K562 (cell line): ENCODE measurements around the gene CTIF. TPM values are rescaled to one million over a fixed set of nuclear protein-coding genes. Genes with fewer than 3 reads are reported as not detected.
A peak's percentile ranks its signal among the peaks of the same experiment; 100 is the strongest.

Experiments used
- BCOR ChIP-seq: fragments of 450-650 bp; IDR thresholded peaks from 2 replicates; pipeline ENCODE4 v1.6.1; 2016
- CBX2 ChIP-seq: fragments of 200-600 bp; sonication (generic); IDR thresholded peaks from one replicate; pipeline ENCODE4 v1.6.1; 2012; ENCODE audit warnings: mild to moderate bottlenecking, low read length, inconsistent platforms; ENCODE audit not compliant: insufficient read depth, poor library complexity, severe bottlenecking
- CCAR2 ChIP-seq: fragments of 200-400 bp; formaldehyde crosslinking; IDR thresholded peaks from 2 replicates; pipeline ENCODE4 v1.6.1; 2017; ENCODE audit warnings: mild to moderate bottlenecking, low read depth, low read length
- ETS1 ChIP-seq: conservative IDR thresholded peaks from 2 replicates; pipeline ENCODE4 v1.6.1; 2011; ENCODE audit warnings: low read depth, mild to moderate bottlenecking, low read length; ENCODE audit not compliant: control insufficient read depth
- GABPB1 ChIP-seq: sonication (generic); formaldehyde crosslinking; IDR thresholded peaks from 2 replicates; pipeline ENCODE4 v1.8.0; 2022; ENCODE audit warnings: mild to moderate bottlenecking, missing genetic modification reagents
- GTF2E2 ChIP-seq: fragments of 200-800 bp; sonication (Bioruptor generic); IDR thresholded peaks from 2 replicates; pipeline ENCODE4 v1.6.1; 2016; ENCODE audit warnings: missing genetic modification characterization, missing compliant biosample characterization
- HLTF ChIP-seq: fragments of 450-650 bp; IDR thresholded peaks from 2 replicates; pipeline ENCODE4 v1.6.1; 2016
- KAT2B ChIP-seq: IDR thresholded peaks from one replicate; pipeline ENCODE4 v1.6.1; 2012; ENCODE audit warnings: low read depth, mild to moderate bottlenecking, control low read depth, inconsistent platforms, low read length, moderate library complexity
- KAT8 ChIP-seq: fragments of 450-650 bp; IDR thresholded peaks from 2 replicates; pipeline ENCODE4 v1.6.1; 2016; ENCODE audit warnings: low read depth, mild to moderate bottlenecking
- MAFG ChIP-seq: fragments of 450-650 bp; conservative IDR thresholded peaks from 2 replicates; pipeline ENCODE4 v1.6.1; 2016; ENCODE audit warnings: missing genetic modification characterization, missing compliant biosample characterization
- RAD21 ChIP-seq, 2 experiments: fragments of 250-450 bp in 1 of 2; fragments of 450-650 bp in 1 of 2; sonication (Bioruptor Pico) in 1 of 2; formaldehyde crosslinking in 1 of 2; IDR thresholded peaks in 1 of 2; conservative IDR thresholded peaks in 1 of 2; 2 replicates each; pipeline versions ENCODE4 v1.4.0 to v1.8.0; 2020 to 2022; ENCODE audit warnings: mild to moderate bottlenecking in 2 of 2, moderate library complexity in 1 of 2
- STAT6 ChIP-seq: sonication (generic); formaldehyde crosslinking; IDR thresholded peaks from 2 replicates; pipeline ENCODE4 v1.8.1; 2023; ENCODE audit warnings: mild to moderate bottlenecking, missing genetic modification reagents
- TAF7 ChIP-seq: fragments of 450-650 bp; IDR thresholded peaks from 2 replicates; pipeline ENCODE4 v1.6.1; 2016; ENCODE audit warnings: missing genetic modification characterization, missing compliant biosample characterization
- U2AF1 ChIP-seq: fragments of 200-400 bp; formaldehyde crosslinking; optimal IDR thresholded peaks from 2 replicates; pipeline ENCODE3; 2017; ENCODE audit warnings: mild to moderate bottlenecking, low read depth, low read length, moderate library complexity
- XRCC5 ChIP-seq: fragments of 200-400 bp; formaldehyde crosslinking; IDR thresholded peaks from 2 replicates; pipeline ENCODE4 v1.6.1; 2017; ENCODE audit warnings: low read depth, mild to moderate bottlenecking, low read length
- ZEB2 ChIP-seq: fragments of 450-650 bp; IDR thresholded peaks from 2 replicates; pipeline ENCODE4 v1.6.1; 2016
- ZMIZ1 ChIP-seq, 2 experiments: fragments of 150-350 bp in 1 of 2; IDR thresholded peaks; 2 replicates each; pipeline ENCODE4 v1.6.1; 2012 to 2016; ENCODE audit warnings: low read depth in 2 of 2, low read length in 2 of 2, mild to moderate bottlenecking in 1 of 2, moderate library complexity in 1 of 2
- ZNF354B ChIP-seq: fragments of 250-450 bp; sonication (Bioruptor Pico); IDR thresholded peaks from 2 replicates; pipeline ENCODE4 v1.4.0; 2020
- ZNF551 ChIP-seq: fragments of 250-450 bp; sonication (Bioruptor Pico); IDR thresholded peaks from 2 replicates; pipeline ENCODE4 v1.5.0; 2021; ENCODE audit warnings: mild to moderate bottlenecking, moderate library complexity
- polyA plus RNA-seq, 8 experiments: library from polyadenylated mRNA; depleted of rRNA in 4 of 8; stranded (reverse) in 5 of 8; unstranded in 3 of 8; fragments of >200 nt; fragmentation: Nextera tagmentation in 2 of 8; fragmentation: Illumina TruSeq in 1 of 8; extraction: Ambion mirVana in 2 of 8; extraction: Trizol in 1 of 8; gene quantifications; 2 replicates each; pipeline versions ENCODE4 v1.2.1 to v1.2.3, GENCODE V29; 2011 to 2014; ENCODE audit warnings: inconsistent platforms in 1 of 8, missing spikeins in 1 of 8
- total RNA-seq, 7 experiments: library from RNA; depleted of rRNA in 6 of 7; stranded (reverse); fragments of >200 nt in 6 of 7; fragmentation: Illumina TruSeq in 2 of 7; extraction: Trizol in 2 of 7; gene quantifications; 2 replicates each; pipeline versions ENCODE4 v1.2.1 to v1.2.3, GENCODE V29; 2011 to 2021; ENCODE audit warnings: low replicate concordance in 1 of 7
- TF ChIP-seq, protein P1 (sequence below): fragments of 450-650 bp; IDR thresholded peaks from 2 replicates; pipeline ENCODE4 v1.6.1; 2016

CTIF gene
- total and polyA plus RNA-seq, 9 of the 15 experiments (the other 6 are each of a cell fraction or from before 2014, with no cell fraction given) = 0.17 to 11.5 (median 2.2) TPM

- TF ChIP-seq, protein P1, sequence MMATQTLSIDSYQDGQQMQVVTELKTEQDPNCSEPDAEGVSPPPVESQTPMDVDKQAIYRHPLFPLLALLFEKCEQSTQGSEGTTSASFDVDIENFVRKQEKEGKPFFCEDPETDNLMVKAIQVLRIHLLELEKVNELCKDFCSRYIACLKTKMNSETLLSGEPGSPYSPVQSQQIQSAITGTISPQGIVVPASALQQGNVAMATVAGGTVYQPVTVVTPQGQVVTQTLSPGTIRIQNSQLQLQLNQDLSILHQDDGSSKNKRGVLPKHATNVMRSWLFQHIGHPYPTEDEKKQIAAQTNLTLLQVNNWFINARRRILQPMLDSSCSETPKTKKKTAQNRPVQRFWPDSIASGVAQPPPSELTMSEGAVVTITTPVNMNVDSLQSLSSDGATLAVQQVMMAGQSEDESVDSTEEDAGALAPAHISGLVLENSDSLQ = peak; percentile 42; the same call in 1 of the 2 replicates
- TF ChIP-seq RAD21 (CRISPR knock-in tag; conservative IDR thresholded peaks at IDR 0.05 in 1 of 2, IDR thresholded peaks at IDR 0.05 in 1 of 2) (peak; percentile 64 to 70), ZEB2 (no peak), MAFG (tag) (no peak), GTF2E2 (no peak), ZNF354B (CRISPR knock-in tag) (no peak), XRCC5 (no peak), CCAR2 (no peak), KAT2B (no peak), BCOR (no peak), U2AF1 (no peak), TAF7 (no peak), ZNF551 (CRISPR knock-in tag) (no peak), ETS1 (no peak), CBX2 (no peak), GABPB1 (peak; percentile 55; the same call in 1 of the 2 replicates), STAT6 (CRISPR knock-in tag) (no peak), KAT8 (no peak), HLTF (no peak), ZMIZ1 (IDR thresholded peaks at IDR 0.05; ENCODE audit: low read depth in 2 of 2, low read length in 2 of 2) (no peak)
Measured at GRCh38 chr18:48896875-48897511, 358.2 kb downstream of the CTIF start (continued).
